PC-3 (cell line): Measurements from ENCODE around the gene TXNDC11.

Experiments used
- EZH2 ChIP-seq: fragments of 300-600 bp; sonication (generic); IDR thresholded peaks from one replicate; pipeline ENCODE4 v1.6.1; 2017; ENCODE audit warnings: antibody characterized with exemption, mild to moderate bottlenecking, low read length; ENCODE audit not compliant: unreplicated experiment
- EZH2phosphoT487 ChIP-seq: fragments of 300-600 bp; sonication (generic); IDR thresholded peaks from 2 replicates; pipeline ENCODE4 v1.6.1; 2018; ENCODE audit warnings: mild to moderate bottlenecking, antibody characterized with exemption, low read length, borderline replicate concordance

DNA sequence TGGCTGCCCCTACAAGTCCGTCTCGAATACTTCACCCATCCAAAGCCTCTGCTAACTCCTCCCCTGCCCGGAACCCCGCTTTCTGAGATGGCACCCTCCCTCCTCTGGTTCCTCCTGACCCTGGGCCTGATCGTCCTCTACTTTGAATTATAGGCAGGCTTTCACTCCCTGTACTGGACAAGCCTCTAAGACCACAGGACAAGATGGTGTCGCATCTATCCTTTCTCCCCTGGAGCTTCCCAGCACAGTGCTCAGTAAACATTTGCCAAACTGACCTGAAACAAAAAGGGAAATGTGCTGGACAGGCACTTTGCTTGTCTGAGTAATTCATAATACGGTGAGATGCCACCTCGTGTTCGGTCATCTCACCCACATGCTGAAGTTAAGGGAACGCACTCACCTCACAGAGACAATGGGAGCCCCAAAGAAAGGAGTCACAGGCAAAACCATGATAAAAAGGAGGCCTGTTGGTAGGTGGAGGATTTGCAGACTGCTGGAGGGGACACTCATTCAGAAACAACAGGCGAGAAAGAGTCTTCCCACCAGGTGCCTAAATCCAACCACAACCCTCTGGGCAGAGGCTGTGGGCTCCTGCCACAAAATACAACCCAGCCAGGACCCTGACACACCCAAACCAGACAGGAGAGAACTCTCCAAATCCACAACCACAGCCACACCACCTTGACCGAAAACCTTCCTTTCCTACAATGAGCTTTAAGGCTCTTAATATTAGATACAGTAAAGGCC is 46.2 kb downstream of the TXNDC11 start:
- TF ChIP-seq EZH2: no peak
- no peak for TF ChIP-seq EZH2phosphoT487
